ENCODE results near the gene ADGRB3. TPM values are rescaled to one million over a fixed set of nuclear protein-coding genes. Genes with fewer than 3 reads are reported as not detected.
A peak's percentile ranks its signal among the peaks of the same experiment; 100 is the strongest.

ADGRB3 gene
- total RNA-seq, 1 donor from 2014 or later, result 1.7 TPM

DNA sequence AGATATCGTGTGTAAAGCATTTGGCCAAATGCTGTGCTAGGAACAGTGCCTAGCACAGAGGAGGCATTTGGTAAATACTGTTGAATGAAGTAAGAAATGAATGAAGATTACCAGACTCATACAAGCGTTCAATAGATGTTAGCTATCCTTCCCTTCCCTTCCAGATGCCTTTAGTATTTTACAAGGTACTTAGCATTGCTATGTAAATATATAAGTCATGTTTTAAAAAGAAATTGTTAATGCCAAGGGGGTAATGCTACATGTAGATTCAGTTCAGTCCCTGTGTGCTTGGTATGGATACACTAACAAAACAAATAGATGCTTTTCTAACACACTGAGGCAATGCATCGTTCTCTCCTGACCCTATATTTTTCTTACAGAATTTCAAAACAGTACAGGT lies 407.2 kb downstream of the ADGRB3 start:
- DNase-seq (ENCODE audit: missing footprints) (no peak), ATAC-seq (no peak)
- intact Hi-C loops (cut with DNase I), result no loop called here

DNA sequence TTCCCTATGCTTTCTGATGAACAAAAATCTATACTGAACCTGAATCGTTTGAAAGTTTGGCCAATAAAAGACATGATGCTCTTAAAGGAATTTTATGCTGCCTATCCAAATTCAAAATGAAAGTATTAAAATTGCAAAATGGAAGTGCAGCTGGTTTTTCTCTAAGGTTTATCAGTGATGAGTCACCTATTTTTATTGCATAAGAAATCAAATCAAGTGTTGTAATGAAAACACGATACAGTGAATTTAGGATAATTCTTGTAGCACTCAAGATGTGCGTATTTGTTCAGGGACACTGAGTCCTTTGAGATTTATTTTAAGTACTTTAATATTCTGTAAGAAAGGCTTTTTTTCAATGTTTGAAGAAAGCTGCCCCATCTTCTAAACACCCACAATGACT lies 409.5 kb downstream of the ADGRB3 start:
- no peak for DNase-seq (ENCODE audit: missing footprints)
- intact Hi-C loops (cut with DNase I), result no loop called here
- ATAC-seq, result peak; percentile 67

DNA sequence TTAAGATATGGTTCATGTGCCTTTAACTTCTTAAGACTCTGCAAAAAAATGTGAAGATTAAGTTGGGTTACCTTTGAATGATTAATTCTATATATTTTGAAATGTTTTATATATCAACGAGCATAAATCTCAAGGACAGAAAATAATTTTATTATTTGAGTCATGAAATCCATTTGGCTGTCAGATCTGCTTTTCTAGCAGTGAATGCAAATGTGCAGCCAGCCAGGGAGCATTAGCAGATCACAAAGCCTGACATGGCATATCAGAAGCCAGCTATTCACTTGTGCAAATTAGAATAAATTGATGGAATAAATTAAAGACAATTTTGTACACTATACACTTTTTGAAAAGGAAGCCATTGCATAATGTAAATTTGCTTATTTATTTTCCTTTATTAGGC lies 424.3 kb downstream of the ADGRB3 start:
- ATAC-seq (no peak), DNase-seq (ENCODE audit: missing footprints) (no peak)
- intact Hi-C loops (cut with DNase I), result no loop called here

DNA sequence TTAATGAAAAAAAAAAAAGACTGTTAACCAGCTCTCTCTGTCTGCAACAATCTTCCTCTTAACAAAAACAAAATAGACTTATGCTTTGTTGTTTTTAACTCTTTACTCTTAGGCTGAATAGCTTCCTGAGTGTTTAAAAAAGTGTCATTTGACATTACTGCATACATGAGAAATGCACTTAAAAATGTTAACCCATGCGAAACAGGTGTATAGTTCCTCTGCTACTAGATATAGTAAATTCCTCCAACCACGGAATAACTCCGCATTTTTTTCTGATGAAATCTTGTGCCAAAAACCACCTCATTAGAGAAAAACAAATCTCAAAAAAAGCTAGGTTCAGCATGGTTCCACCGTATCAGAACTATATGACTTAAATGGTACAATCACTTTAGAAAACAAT lies 426.0 kb downstream of the ADGRB3 start:
- intact Hi-C loops (cut with DNase I), result no loop called here
- ATAC-seq, result no peak
- DNase-seq (ENCODE audit: missing footprints), result no peak

DNA sequence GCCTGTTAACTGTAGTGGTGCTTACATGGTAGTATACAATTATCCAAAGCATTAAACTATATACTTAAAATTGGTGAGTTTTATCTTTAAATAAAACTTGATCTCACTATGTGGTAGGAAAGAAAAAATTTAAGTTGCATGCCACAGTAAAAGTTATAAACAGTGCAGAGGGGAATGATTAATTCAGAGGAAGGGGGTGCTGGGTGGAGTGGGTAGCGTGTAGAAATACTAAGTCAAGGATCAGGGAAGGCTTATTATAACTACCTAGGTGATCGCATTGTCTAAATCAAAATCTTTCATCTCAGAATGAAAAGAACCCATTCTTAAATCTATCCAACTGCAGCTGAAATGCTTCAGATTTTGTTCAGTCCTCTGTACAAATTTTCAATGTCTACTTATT lies 428.3 kb downstream of the ADGRB3 start:
- DNase-seq (ENCODE audit: missing footprints) (no peak), ATAC-seq (no peak)

DNA sequence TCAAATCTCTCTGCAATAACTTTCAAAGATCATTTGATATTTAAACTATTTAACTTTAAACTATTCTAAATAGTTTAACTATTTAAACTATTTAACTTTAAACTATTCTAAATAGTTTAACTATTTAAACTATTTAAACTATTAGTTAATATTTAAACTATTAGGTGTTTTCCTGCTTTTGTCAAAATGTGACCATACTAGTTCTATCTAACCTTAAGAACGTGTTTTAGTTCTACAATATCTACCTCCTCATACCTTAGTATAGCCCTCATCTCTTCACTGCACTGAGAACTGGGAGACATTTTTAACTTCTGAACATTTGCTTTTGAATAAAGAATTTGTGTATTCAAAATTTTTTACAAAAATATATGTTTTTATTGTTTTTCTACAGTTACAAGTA lies 429.1 kb downstream of the ADGRB3 start:
- ATAC-seq (no peak), DNase-seq (ENCODE audit: missing footprints) (no peak)
- intact Hi-C loops (cut with DNase I), result no loop called here

More for the DNA sequence above, 428.3 kb downstream of the ADGRB3 start:
- intact Hi-C loops (cut with DNase I), result no loop called here

DNA sequence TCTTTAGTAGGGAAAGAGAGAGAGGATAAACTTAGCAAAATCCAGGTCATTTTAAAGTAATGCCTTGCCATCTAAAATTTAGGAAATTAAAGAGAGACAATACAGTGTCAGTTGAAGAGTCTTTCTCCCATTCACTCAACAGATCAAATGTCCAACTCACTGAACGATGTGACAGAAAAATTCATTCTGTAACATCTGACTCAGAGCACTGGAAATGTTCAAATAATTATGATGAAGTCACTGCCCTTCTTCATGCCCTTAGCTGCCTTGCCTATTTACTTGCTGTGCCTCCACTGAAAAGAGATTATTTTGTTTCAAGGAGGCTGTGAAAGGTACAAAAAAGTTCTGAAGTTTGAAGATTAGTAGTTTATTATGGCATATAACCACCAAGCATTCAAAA lies 434.8 kb downstream of the ADGRB3 start:
- ATAC-seq, result no peak
- intact Hi-C loops (cut with DNase I), result no loop called here
- DNase-seq (ENCODE audit: missing footprints), result no peak

DNA sequence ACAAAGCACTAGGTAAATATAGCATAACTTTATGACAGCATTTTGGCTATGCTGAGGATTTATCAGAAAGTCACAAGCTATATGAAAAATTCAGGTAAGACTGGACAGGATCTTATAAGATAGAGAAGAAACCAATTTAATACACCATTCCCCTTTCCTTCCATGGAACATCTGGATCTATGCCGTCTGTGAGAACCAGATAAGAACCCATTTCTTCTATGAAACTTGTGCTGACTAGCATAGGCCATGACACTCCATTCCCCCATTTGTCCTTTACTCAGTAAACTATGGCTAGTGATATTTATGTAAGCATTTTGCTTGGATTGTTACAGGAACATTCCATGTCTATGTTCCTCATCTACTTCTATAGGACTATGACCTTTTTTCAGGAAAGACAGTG lies 437.7 kb downstream of the ADGRB3 start:
- intact Hi-C loops (cut with DNase I), result no loop called here

DNA sequence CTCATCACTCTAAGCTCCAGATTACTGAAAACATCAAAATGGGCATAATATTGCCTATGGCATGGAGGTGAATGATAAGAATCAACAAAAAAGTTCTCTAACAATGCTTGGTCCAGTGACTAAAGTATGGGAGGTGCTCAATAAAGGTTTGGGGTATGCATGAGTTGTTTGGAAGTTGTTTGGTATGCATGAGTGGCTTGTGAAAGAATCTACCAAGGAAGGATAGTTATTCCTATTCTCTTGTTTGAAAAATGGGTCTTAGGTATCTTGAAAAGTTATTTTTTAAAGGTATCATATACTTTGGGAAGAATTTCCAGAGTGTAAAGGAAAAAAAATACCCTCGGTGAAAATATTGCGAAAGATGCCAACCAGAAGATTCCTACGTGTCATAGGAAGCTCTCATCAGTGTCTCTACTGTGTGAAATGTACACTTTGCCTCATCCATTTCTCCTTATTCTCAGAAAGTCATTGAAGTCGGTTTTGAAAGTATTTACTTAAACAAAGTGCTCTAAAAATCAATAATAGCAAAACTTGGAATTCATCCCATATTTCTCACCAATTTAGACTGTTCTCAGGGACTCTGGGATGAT lies 449.8 kb downstream of the ADGRB3 start:
- ATAC-seq (no peak), DNase-seq (ENCODE audit: missing footprints) (no peak)
- intact Hi-C loops (cut with DNase I), result no loop called here

More for the DNA sequence above, 437.7 kb downstream of the ADGRB3 start:
- no peak for ATAC-seq
- DNase-seq (ENCODE audit: missing footprints), result no peak

DNA sequence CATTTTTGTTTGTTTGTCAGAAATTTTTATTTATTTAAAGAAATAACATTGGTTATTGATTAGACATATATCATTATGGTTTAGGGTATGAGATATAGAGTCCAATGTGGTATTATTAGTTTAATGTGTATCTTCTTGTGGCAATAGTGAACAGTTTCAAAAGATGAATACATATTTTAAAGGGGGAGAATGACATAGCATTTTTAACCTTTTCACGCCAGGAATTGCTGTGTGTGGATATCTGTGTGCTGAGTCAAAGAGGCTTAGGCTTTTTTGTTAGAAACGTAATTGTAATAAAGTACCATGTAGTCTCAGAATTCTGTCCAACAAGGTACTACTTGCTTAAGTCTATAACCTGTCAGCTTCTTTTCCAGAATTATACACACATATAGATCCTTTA lies 451.6 kb downstream of the ADGRB3 start:
- intact Hi-C loops (cut with DNase I), result no loop called here
- ATAC-seq (no peak), DNase-seq (ENCODE audit: missing footprints) (no peak)

DNA sequence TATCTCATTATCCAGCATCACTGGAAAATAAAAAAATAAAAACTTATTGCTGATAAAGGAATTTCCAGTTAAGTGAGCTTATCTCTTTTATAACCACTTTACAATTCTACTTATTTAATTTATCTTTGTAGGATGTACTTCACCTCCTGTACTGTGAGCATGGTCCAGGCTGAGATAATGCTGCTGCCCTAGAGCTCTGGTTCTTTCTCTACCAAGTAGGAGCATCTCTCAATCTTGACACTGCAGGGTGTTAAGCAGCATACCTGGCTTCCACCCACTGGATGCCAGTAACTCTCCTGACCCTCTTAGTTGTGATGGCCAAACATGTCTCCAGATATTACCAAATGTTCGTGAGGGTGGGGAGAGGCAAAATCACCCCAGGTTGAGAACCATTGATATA lies 454.5 kb downstream of the ADGRB3 start:
- ATAC-seq (no peak), DNase-seq (ENCODE audit: missing footprints) (no peak)
- intact Hi-C loops (cut with DNase I), result no loop called here

DNA sequence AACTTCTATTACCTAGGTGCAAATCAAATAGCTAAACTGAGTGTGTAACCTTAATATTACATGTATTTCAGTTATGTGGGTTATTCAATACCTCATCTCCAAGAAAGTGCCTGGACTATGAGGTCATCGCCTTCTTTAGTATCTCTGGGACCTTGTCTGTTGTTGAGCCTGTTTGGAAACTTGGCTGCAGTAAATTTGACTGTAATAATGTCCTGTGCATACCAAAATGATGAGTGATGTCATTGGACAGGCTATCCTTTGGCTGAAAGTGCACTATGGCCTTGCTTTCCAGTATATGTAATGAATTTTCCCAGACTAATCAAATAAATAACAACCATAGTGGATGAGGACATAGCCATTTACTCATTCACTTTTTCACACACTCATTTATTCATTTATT lies 455.1 kb downstream of the ADGRB3 start:
- ATAC-seq (peak; percentile 79), DNase-seq (ENCODE audit: missing footprints) (no peak)
- intact Hi-C loops (cut with DNase I), result no loop called here

DNA sequence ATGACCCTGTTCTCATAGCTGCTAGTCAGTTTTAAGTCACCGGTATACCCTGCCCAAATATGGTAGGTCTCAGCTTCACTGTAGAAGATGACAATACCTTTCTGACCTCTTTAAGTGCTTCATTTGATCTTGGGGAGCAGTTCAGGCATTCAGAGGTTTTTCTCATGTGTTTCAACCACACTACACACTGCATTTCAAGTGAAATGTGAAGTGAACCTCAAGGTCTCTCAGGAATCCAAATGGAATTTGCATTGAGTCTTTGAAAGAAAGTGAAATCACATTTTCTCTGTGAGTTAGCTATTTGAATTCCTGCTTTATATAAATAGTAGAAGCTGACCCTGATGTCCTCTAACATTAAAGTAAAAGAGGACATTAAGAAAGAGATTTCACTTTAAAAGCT lies 461.6 kb downstream of the ADGRB3 start:
- no peak for DNase-seq (ENCODE audit: missing footprints)
- no peak for ATAC-seq
- intact Hi-C loops (cut with DNase I), result no loop called here

DNA sequence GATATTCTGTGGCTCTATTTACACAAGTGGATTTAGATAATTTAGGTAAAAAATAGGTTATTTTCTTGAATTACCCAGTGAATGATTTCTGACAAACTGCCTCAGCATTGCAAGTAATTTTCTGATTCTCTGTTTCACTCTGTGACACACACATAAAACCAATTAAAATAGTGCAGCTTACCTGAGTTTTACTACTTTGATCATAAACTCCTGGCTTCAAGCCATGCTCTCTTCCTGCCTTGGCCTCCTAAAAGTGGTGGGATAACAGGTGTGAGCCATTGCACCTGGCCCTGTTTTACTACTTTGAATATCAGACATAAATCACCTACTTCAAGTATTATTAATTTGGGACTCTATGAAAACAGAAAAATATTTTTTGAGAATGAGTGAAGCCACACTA lies 462.9 kb downstream of the ADGRB3 start:
- ATAC-seq (no peak), DNase-seq (ENCODE audit: missing footprints) (no peak)
- intact Hi-C loops (cut with DNase I), result no loop called here

DNA sequence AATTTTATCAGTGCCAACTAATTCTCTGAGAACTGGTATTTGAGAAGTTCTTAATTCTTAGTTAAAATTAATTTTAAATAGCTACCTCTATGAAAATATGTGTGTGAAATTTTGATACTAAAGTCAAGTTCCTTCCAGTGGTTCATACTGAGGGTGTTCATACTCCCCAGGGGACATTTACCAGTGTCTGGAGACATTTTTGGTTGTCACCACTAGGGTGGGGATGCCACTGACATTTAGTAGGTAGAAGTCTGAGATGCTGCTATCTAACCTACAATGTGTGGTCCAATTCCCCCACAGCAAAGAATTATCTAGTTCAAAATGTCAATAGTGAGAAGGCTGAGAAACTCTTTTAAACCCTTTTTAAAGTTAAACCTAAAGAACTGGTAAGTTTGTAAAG lies 463.8 kb downstream of the ADGRB3 start:
- DNase-seq (ENCODE audit: missing footprints) (no peak), ATAC-seq (no peak)
- intact Hi-C loops (cut with DNase I), result no loop called here

DNA sequence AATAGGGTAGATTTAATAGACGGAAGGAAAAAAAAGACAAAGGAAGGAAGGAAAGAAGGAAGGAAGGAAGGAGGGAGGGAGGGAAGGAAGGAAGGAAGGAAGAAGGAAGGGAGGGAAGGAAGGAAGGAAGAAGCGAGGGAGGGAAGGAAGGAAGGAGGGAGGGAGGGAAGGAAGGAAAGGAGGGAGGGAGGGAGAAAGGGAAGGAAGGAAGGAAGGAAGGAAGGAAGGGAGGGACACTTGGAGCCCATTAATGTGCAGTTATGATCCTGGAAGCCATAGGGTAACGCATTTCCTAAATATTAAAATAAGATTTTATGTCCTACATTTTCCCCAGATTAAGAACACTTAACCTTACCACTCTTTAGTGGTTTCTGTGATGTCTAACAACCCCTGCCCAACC lies 465.7 kb downstream of the ADGRB3 start:
- DNase-seq (ENCODE audit: missing footprints) (no peak), ATAC-seq (no peak)
- intact Hi-C loops (cut with DNase I), result no loop called here

DNA sequence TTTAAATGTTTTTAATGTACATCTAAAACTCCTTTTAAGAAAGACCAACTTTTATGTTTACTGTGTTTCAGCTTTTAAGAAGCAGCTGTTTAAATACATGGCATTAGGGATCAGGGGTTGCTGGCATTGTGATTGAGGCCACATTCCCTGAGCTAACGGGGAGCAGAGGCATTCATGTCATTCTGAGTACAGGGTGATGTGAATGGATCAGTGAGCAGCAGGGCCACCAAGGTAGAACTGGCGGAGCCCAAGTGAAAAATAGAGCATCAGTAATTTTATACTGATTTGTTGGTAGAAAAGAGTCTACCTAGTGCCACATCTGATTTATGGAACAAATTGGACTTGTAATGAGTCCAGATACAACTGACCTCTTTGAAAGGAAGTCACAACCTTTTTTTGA lies 467.3 kb downstream of the ADGRB3 start:
- DNase-seq (ENCODE audit: missing footprints), result no peak
- ATAC-seq, result no peak
- intact Hi-C loops (cut with DNase I), result no loop called here

DNA sequence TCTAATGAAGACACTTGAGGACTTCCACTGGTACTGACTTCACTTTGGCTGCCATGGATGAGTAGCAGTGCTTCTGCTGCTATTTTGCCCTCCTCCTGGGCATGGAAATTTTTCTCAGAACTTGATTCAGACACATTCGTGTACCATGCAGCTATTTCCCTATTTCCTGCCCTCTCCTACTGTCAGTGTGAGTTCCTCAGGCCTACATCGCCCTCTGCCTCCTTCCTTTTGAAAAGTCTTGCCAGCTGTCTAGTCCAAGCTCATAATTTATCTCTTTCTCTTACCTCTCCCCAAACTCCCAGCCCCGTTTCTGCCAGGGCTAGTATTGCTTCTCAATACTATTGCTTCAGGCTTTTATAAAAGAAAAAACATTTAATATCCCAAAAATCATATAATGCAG lies 470.2 kb downstream of the ADGRB3 start:
- DNase-seq (ENCODE audit: missing footprints) (no peak), ATAC-seq (no peak)
- intact Hi-C loops (cut with DNase I), result no loop called here

DNA sequence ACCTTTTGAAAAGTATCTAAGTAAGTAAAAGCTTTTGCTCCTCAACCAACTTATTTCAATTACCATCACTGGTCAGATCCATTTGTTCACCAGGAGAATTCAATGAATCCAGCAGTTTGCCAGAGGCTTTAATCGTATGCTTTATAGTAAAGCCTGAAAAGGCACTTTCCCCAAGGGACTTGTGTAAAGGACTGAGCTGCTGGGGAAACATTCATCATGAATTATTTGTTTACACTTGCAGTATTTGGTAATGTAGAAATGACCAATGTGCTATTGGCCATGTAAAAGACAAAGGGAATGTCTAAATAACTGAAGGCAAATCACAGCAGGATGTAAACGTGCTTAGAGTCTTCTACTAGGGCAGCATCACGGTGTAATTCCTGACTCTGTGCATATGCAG lies 471.4 kb downstream of the ADGRB3 start:
- DNase-seq (ENCODE audit: missing footprints) (no peak), ATAC-seq (no peak)
- intact Hi-C loops (cut with DNase I), result no loop called here

DNA sequence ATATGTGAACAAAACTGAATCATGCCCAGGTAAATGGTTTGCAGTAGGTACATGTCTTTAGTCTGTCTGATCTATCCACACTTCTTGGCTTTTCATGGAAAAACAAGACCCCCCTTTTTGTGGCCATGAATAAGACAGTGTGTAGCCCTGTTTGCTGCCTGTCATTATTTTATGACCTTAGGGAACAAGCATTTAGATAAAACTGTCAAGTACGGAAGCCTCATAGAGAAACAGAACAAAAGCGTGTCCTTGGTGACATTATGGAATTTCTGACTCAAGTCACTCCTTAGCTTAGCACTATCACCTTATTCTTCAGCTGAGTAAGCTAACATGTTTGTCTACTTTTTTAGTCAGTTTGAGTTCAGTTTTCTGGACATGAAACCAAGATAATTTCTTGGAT lies 476.2 kb downstream of the ADGRB3 start:
- intact Hi-C loops (cut with DNase I), result no loop called here
- DNase-seq (ENCODE audit: missing footprints) (no peak), ATAC-seq (no peak)

DNA sequence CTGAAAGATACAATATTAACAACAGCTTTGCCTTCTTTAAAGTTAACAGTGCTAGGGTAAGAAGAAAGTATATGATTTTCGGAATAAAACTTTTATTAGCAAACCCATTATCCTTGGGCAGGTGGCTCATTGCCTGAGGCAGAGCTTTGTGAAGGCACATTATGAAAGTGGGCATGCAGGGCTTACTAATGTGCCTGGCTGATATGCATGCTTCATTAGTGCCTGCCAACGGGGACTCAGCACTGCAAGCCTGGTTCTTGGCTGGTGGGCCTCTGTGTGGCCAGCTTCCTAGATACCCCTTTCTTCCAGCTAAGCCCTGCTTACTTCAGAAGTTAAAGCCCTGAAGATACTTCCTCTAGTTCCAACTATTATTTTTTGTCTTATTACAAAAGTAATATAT lies 481.6 kb downstream of the ADGRB3 start:
- intact Hi-C loops (cut with DNase I), result no loop called here
- ATAC-seq (no peak), DNase-seq (ENCODE audit: missing footprints) (no peak)
